ENCODE measurements around the gene EP300.

EP300 gene

GRCh38 chr22:41229215-41229614 lies 136.8 kb downstream of the EP300 start:
- H3K9me3 ChIP-seq (ENCODE audit: insufficient read depth, low read length, severe bottlenecking), result no peaks in the 10 kb centered on the region
- no peak overlapping the region for H3K27ac ChIP-seq (ENCODE audit: low read length)
- no peak overlapping the region for H3K9ac ChIP-seq (ENCODE audit: low read depth, low read length)
- no peaks in the 10 kb centered on the region for H3K27me3 ChIP-seq (ENCODE audit: insufficient read depth, low read length, poor library complexity)
- no peaks in the 10 kb centered on the region for H4K20me1 ChIP-seq (ENCODE audit: insufficient read depth, low read length)
- TF ChIP-seq CTCF (IDR thresholded peaks at IDR 0.05; ENCODE audit: borderline replicate concordance, extremely low read depth, low read length, poor library complexity, severe bottlenecking), result no peak
- TF ChIP-seq EZH2 (IDR thresholded peaks at IDR 0.05; ENCODE audit: borderline replicate concordance, low read depth, low read length, severe bottlenecking), result no peak
- no peak for DNase-seq
- H3K4me1 ChIP-seq (ENCODE audit: insufficient read depth, low read length), result no peaks in the 10 kb centered on the region
- H3K79me2 ChIP-seq (ENCODE audit: insufficient read depth, low read length), result no peaks in the 10 kb centered on the region
- H2AFZ ChIP-seq (ENCODE audit: low read depth, low read length), result no peak overlapping the region
- H3K4me3 ChIP-seq (ENCODE audit: low read depth in 1 of 2, low read length in 2 of 2), result no peak overlapping the region
- ATAC-seq (ENCODE audit: insufficient read depth, low read depth), result no peak
- H3K36me3 ChIP-seq (ENCODE audit: insufficient read depth, low read length), result peaks cover 57% of the 10 kb centered on the region
- H3K4me2 ChIP-seq (ENCODE audit: insufficient read depth, low read length), result no peak overlapping the region

Data from DND-41 (cell line).